GM12878 (cell line): ENCODE data around the gene PUDP. TPM values are rescaled to one million over a fixed set of nuclear protein-coding genes. Genes with fewer than 3 reads are reported as not detected.

ENCODE experiments used
- ATAC-seq: fragments of 200-7000 bp; cut with Tn5 transposase; 3 replicates; pipeline ENCODE4 v1.9.1; 2020; ENCODE audit warnings: mild to moderate bottlenecking, moderate library complexity
- BruUV-seq: library from RNA; stranded (reverse); fragments of 400-500 nt; replicated peaks from 2 replicates; lab custom pipeline; 2021; lab: Mats Ljungman, UMichigan
- CTCF ChIA-PET: fragments of 300-600 bp; sonication (Branson Sonifier 250); formaldehyde crosslinking; extraction: SDS; loops from one replicate; lab custom pipeline; 2021; ENCODE audit warnings: inconsistent platforms; lab: Yijun Ruan, JAX
- POLR2A ChIA-PET: fragments of 350-600 bp; formaldehyde crosslinking; extraction: SDS; loops from one replicate; lab custom pipeline; 2021; ENCODE audit warnings: inconsistent platforms; lab: Charles Lee
- RAD21 ChIA-PET: fragments of 300-600 bp; sonication (Branson Sonifier 250); formaldehyde crosslinking; loops from one replicate; lab custom pipeline; 2023; ENCODE audit warnings: antibody characterized with exemption; ENCODE audit not compliant: unreplicated experiment; lab: Charles Lee
- SMC1A ChIA-PET: fragments of 300-600 bp; sonication (Branson Sonifier 250); formaldehyde crosslinking; loops from one replicate; lab custom pipeline; 2023; ENCODE audit not compliant: unreplicated experiment, uncharacterized antibody; lab: Charles Lee
- DNase-seq: peaks from one replicate; pipeline ENCODE4 v3.0.0-alpha.2; 2011; ENCODE audit warnings: low read depth, low spot score
- FAIRE-seq: peaks from 3 replicates; lab custom pipeline; 2011; peaks lifted over from hg19 to GRCh38; lab: Jason Lieb, UNC
- H2AFZ ChIP-seq: 2 replicates; pipeline ENCODE4 v1.6.0; 2011; ENCODE audit warnings: low read depth, low read length, control low read depth; ENCODE audit not compliant: control insufficient read depth
- H3K27ac ChIP-seq: 2 replicates; pipeline ENCODE4 v1.5.1; 2011; ENCODE audit warnings: control low read depth; ENCODE audit not compliant: control insufficient read depth, insufficient read depth
- H3K27me3 ChIP-seq, 2 experiments: replicated peaks in 1 of 2; 2 replicates each; pipeline versions ENCODE4 v1.6.0 to v1.6.1; 2011; ENCODE audit warnings: low read length in 1 of 2; ENCODE audit not compliant: control insufficient read depth in 2 of 2, insufficient read depth in 2 of 2
- H3K36me3 ChIP-seq, 2 experiments: 2 replicates each; pipeline ENCODE4 v1.5.1; 2011; ENCODE audit warnings: low read length in 1 of 2; ENCODE audit not compliant: control insufficient read depth in 2 of 2, insufficient read depth in 2 of 2
- H3K4me1 ChIP-seq: 2 replicates; pipeline ENCODE4 v1.6.1; 2011; ENCODE audit warnings: mild to moderate bottlenecking, low read length, moderate library complexity, mixed read lengths; ENCODE audit not compliant: control insufficient read depth, insufficient read depth
- H3K4me2 ChIP-seq: 2 replicates; pipeline ENCODE4 v1.6.0; 2011; ENCODE audit warnings: control low read depth; ENCODE audit not compliant: control insufficient read depth, insufficient read depth
- H3K4me3 ChIP-seq: fragments of 200-600 bp; sonication (generic); 2 replicates; pipeline ENCODE4 v1.5.1; 2016
- H3K79me2 ChIP-seq: 2 replicates; pipeline ENCODE4 v1.6.0; 2011; ENCODE audit warnings: low read length; ENCODE audit not compliant: control insufficient read depth, insufficient read depth
- H3K9ac ChIP-seq: 2 replicates; pipeline ENCODE4 v1.8.0; 2011; ENCODE audit warnings: low read length, control low read depth, mixed read lengths; ENCODE audit not compliant: control insufficient read depth, insufficient read depth
- H3K9me3 ChIP-seq: replicated peaks from 3 replicates; pipeline ENCODE4 v1.5.1; 2011; ENCODE audit warnings: mild to moderate bottlenecking, low read length; ENCODE audit not compliant: control insufficient read depth, insufficient read depth
- H4K20me1 ChIP-seq: 2 replicates; pipeline ENCODE4 v1.6.0; 2011; ENCODE audit not compliant: control insufficient read depth, insufficient read depth
- BCL11A ChIP-seq: IDR thresholded peaks from 2 replicates; pipeline ENCODE4 v1.6.1; 2011; ENCODE audit warnings: low read depth, low read length
- EP300 ChIP-seq, 2 experiments: fragments of 150-350 bp in 1 of 2; IDR thresholded peaks; 2 replicates each; pipeline ENCODE4 v1.6.1; 2011 to 2012; ENCODE audit warnings: low read depth in 2 of 2, low read length in 2 of 2, borderline replicate concordance in 1 of 2, improper control_type of control experiment in 1 of 2, inconsistent platforms in 1 of 2; ENCODE audit not compliant: control insufficient read depth in 1 of 2
- HDAC6 ChIP-seq: fragments of 200-600 bp; sonication (generic); IDR thresholded peaks from one replicate; pipeline ENCODE4 v1.8.0; 2017; ENCODE audit warnings: antibody characterized with exemption; ENCODE audit not compliant: unreplicated experiment
- SMARCA5 ChIP-seq: fragments of 450-650 bp; IDR thresholded peaks from 2 replicates; pipeline ENCODE4 v1.6.1; 2017; ENCODE audit warnings: mild to moderate bottlenecking
- STAT1 ChIP-seq: fragments of 450-650 bp; conservative IDR thresholded peaks from 2 replicates; pipeline ENCODE4 v1.6.1; 2014; ENCODE audit warnings: antibody characterized with exemption, mild to moderate bottlenecking
- WGBS: methylation state at CpG from one replicate; pipeline ENCODE4 v1.1.6; 2016; ENCODE audit warnings: low lambda C conversion rate; ENCODE audit not compliant: insufficient replicate concordance, insufficient coverage; ENCODE audit errors: missing lambda C conversion rate; 5-methylcytosine and 5-hydroxymethylcytosine counted together
- in situ Hi-C: fragments of 300-500 bp; cut with MboI; formaldehyde crosslinking; loops from 9 replicates; pipeline ENCODE4 v1.14.3; 2018; ENCODE audit warnings: mixed read lengths
- intact Hi-C: fragments of 100-400 bp; cut with micrococcal nuclease; formaldehyde crosslinking; loops from one replicate; pipeline ENCODE4 v1.14.2; 2022; ENCODE audit not compliant: unreplicated experiment
- polyA plus RNA-seq, 11 experiments: library from polyadenylated mRNA; depleted of rRNA in 4 of 11; unstranded in 6 of 11; stranded (reverse) in 5 of 11; fragments of >200 nt; fragmentation: Nextera tagmentation in 4 of 11; fragmentation: Illumina TruSeq in 1 of 11; extraction: Ambion mirVana in 4 of 11; extraction: Trizol in 1 of 11; gene quantifications; 1 replicate in 1 of 11; 2 replicates in 10 of 11; pipeline versions ENCODE4 v1.2.1 to v1.2.3, GENCODE V29; 2011 to 2016; ENCODE audit warnings: inconsistent platforms in 2 of 11, missing spikeins in 2 of 11, low read depth in 1 of 11
- total RNA-seq, 4 experiments: library from RNA; depleted of rRNA in 3 of 4; stranded (reverse); fragments of >200 nt in 3 of 4; fragmentation: Illumina TruSeq in 1 of 4; extraction: Trizol in 1 of 4; gene quantifications; 2 replicates each; pipeline versions ENCODE4 v1.2.1 to v1.2.3, GENCODE V29; 2013 to 2021
- TF ChIP-seq, protein P1 (sequence below): fragments of 450-650 bp; IDR thresholded peaks from 2 replicates; pipeline ENCODE4 v1.6.1; 2017; ENCODE audit warnings: mild to moderate bottlenecking, moderate library complexity

The PUDP gene
- total and polyA plus RNA-seq, 10 of the 15 experiments (the other 5 are each of a cell fraction or from before 2014, with no cell fraction given): 30.8 to 83.5 (median 61.7) TPM

DNA sequence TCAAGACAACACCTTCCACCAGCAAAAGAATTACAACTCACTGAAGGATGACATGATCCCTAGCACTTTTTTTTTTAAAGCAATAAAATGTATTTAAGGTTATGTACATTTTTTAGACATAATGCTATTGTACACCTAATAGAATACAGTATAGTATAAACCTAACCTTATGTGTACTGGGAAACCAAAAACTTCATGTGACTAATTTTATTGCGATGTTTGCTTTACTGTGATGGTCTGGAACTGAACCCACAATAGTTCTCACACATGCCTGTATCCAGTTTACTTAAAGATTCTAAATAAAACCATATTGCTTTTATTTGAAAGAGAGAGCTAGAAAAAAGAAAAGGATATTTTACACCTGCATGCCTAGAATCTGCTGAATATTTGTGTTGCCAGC lies 4.9 kb downstream of the PUDP start:
- Histone ChIP-seq H3K36me3 (peaks cover 0 to 4% of the 10 kb centered on the region in 2 experiments; a peak in 1 of 4 replicates), H3K4me1 (peaks cover 6% of the 10 kb centered on the region), H3K79me2 (peaks cover 53% of the 10 kb centered on the region), H3K27ac (no peak overlapping the region), H4K20me1 (no peaks in the 10 kb centered on the region), H3K4me2 (peak overlapping the region; percentile 44; the same call in 1 of the 2 replicates), H3K9ac (no peak overlapping the region), H3K27me3 (no peaks in the 10 kb centered on the region), H2AFZ (no peak overlapping the region), H3K9me3 (no peaks in the 10 kb centered on the region), H3K4me3 (no peak overlapping the region)
- ChIA-PET SMC1A (interaction anchor here (0.8 to 5.2 kb wide), 3 partner anchors 8 to 97 kb away, joined by 3 to 56 read pairs (median 39); no protein-coding TSS in a partner anchor), POLR2A (interaction anchor here (0.5 to 0.8 kb wide), 2 partner anchors 28 to 303 kb away, joined by 3 to 5 read pairs; no protein-coding TSS in a partner anchor), CTCF (interaction anchor here (2.0 to 2.4 kb wide), 2 partner anchors 8 to 12 kb away, joined by 9 to 12 read pairs; no protein-coding TSS in a partner anchor), RAD21 (interaction anchor here (0.9 to 5.8 kb wide), 2 partner anchors 8 to 30 kb away, joined by 3 to 127 read pairs; no protein-coding TSS in a partner anchor)
- intact Hi-C loops (no loop called here), in situ Hi-C loops (no loop called here)
- FAIRE-seq (no peak), DNase-seq (no peak), ATAC-seq (no peak)
- TF ChIP-seq, protein P1, sequence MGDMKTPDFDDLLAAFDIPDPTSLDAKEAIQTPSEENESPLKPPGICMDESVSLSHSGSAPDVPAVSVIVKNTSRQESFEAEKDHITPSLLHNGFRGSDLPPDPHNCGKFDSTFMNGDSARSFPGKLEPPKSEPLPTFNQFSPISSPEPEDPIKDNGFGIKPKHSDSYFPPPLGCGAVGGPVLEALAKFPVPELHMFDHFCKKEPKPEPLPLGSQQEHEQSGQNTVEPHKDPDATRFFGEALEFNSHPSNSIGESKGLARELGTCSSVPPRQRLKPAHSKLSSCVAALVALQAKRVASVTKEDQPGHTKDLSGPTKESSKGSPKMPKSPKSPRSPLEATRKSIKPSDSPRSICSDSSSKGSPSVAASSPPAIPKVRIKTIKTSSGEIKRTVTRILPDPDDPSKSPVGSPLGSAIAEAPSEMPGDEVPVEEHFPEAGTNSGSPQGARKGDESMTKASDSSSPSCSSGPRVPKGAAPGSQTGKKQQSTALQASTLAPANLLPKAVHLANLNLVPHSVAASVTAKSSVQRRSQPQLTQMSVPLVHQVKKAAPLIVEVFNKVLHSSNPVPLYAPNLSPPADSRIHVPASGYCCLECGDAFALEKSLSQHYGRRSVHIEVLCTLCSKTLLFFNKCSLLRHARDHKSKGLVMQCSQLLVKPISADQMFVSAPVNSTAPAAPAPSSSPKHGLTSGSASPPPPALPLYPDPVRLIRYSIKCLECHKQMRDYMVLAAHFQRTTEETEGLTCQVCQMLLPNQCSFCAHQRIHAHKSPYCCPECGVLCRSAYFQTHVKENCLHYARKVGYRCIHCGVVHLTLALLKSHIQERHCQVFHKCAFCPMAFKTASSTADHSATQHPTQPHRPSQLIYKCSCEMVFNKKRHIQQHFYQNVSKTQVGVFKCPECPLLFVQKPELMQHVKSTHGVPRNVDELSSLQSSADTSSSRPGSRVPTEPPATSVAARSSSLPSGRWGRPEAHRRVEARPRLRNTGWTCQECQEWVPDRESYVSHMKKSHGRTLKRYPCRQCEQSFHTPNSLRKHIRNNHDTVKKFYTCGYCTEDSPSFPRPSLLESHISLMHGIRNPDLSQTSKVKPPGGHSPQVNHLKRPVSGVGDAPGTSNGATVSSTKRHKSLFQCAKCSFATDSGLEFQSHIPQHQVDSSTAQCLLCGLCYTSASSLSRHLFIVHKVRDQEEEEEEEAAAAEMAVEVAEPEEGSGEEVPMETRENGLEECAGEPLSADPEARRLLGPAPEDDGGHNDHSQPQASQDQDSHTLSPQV: no peak
- no peak for TF ChIP-seq SMARCA5
- no peak for TF ChIP-seq BCL11A
- TF ChIP-seq STAT1: no peak
- TF ChIP-seq EP300 (IDR thresholded peaks at IDR 0.05; ENCODE audit: borderline replicate concordance in 1 of 2, control insufficient read depth in 1 of 2, low read depth in 2 of 2, low read length in 2 of 2): no peak
- TF ChIP-seq HDAC6: no peak
- no TSS peak for BruUV-seq
- 100% methylated on average over 1 of the region's 1 CpG for WGBS
